GM21528 (cell line): ENCODE results near the gene ENOX1.

Experiments
- ATAC-seq: cut with Tn5 transposase; IDR thresholded peaks from one replicate; pipeline ENCODE4 v1.9.1; 2021; ENCODE audit warnings: mild to moderate bottlenecking, moderate library complexity; ENCODE audit not compliant: unreplicated experiment, low FRiP score

Gene ENOX1

DNA sequence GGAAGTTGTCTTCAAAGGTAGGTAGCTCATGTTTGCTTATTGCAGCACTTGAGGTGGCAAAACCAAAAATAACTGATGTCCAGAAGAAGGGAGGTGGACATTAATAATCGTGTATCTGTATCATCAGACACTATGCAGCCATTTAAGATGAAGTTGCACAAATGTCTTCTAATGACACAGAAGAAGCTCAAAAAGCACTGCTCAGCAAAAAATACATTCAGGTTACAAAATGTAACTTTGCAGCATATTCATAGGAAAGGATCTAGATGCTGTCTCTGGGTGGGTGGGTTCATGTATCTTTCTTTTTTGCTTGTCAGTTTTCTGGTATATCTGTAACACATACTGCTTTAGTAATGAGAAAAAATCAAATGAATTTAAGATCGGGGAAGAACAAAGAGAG, 515.6 kb downstream of the ENOX1 start:
- ATAC-seq = no peak

DNA sequence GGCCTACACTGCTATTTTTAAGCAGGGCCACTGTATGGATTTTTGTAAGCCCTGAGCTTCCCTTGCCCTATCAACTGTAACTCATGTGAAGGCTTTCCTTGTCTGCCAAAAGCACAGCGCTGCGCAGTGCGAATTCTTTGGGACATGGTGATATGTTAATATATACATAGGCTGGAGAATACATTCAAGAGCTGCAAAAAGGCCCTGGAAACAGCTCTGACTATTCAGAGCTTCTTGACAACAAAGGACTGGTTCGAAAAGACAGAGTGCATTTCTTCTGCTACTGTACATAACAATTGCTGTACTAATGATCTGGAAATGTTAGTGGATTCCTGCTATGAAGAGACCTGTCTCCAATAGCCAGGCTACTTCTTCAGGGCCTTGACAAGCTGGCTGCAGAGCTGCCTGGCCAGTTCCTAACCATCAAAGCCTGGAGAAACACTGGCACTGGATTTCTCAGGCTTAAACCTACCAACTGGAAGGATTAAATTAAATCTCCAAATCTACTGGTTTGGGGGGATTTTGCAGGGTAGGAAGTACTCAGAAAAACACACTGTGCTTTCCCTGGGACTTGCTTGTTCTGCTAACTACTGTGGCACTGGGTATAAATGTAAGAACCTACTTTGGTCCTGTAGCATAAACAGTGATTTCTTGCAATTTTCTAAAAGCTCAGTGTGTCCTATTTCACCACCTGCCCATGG, 516.5 kb downstream of the ENOX1 start:
- no peak for ATAC-seq

DNA sequence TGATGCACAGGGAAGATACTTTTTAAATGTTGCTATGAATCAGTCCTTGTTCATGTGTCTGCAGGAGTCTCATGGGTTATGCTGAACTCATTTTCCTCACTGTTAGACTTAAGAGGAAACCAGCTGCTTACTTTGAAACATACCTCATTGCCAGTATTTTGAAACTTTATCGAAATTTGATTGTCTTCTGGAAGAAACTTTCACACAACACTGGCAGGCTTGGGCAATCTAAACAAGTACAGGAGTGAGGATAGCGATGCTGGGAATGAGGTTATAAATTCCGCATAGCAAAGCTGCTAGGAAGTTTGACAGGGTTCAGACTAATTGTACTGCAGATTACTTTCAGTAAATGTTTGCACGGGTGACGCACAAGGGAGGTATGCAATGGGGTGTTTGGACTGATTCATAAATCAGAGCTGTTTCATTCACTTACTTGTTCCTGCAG, 517.7 kb downstream of the ENOX1 start:
- no peak for ATAC-seq

GRCh38 chr13:43268632-43269031, 518.1 kb downstream of the ENOX1 start:
- no peak for ATAC-seq

DNA sequence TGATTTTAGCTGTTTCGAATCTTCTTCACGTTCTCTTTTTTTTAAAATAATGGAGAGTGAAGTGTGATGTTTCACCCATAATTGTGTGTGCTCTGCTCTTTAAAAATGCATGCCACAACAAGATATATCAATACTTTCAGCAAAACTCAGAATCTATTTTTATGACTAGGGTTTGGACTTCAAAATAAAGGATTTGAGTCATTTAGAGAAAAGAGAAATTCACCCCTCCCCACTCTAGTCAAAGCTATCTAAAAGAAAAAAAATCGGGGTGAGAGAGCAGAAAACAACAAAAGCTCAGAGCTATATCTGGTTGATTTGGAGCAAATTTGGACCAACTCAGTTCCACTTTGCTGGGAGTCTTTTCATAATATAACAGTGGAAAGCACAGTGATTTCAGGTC, 518.9 kb downstream of the ENOX1 start:
- no peak for ATAC-seq

DNA sequence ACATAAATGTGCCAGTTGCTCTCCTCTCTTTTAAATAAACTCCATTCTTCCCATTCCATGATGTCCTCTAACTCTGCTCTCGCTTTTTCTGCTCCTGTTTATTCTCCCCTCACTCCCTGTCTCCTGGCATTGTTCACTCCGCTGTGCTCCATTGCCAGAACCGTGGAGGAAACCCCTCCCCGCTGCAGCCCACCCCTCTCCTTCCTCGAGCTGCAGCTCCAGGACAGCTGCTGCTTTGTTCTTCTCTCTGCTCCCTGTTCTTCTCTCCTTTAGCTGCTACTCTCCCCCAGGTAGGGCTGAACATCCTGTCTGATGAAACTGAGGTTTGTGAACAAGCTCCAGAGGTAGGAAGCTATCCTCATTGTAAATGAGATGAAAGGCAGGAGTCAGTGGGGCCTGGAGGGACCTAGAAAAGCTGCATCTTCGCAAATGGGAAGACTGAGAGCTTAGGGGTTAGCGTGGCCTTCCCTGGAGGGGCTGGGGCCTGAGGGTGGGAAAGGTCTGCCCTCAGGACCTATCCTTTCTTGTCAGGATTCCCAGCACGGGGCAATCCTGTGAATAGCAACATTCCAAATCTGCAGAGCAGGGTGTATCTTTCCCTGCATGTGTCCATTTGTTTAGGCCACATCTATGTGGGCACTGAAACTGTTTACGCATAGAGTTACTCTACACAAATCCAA, 519.7 kb downstream of the ENOX1 start:
- no peak for ATAC-seq

DNA sequence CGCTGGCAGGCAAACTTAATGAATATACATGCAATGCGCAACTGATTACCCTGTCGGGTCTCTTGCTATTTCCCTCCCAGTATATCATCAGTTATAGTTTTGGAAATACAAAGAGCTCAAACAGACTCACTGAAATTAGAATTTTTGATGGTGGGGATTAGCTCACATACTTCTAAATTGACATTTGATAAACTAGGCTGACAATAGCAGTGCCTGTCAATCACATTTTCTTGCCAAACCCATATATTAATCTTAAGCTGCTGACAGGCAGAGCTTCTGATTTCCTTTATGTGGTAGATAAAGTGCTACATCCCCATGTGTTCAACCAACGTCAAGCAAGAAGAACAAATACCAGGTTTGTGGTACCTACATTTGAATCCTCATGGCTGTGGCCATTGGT, 521.7 kb downstream of the ENOX1 start:
- no peak for ATAC-seq

- no peak for ATAC-seq
Measured at GRCh38 chr13:43264458-43264857, 522.3 kb downstream of the ENOX1 start.

DNA sequence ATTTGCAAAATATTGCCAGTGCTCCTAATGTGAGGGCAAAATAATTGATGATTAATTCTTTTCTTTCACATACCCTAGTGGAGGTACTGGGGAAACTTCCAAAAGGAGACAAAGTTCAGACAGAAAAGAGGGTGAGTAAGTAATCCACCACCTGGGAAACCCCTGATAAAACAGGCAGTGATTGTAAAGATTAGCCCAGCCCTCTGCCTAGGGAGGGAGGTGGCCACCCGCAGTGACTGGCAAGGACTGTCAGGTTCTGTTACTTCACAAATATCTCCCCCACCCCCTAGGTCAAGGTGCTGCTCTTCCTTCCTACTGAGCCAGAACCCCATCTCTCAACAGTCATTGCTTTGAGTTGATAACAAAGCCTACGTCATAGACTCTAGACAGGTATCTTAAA, 523.7 kb downstream of the ENOX1 start:
- ATAC-seq = no peak

GRCh38 chr13:43260999-43261398, 525.8 kb downstream of the ENOX1 start:
- ATAC-seq = no peak

GRCh38 chr13:43258771-43259170, 528.0 kb downstream of the ENOX1 start:
- no peak for ATAC-seq

DNA sequence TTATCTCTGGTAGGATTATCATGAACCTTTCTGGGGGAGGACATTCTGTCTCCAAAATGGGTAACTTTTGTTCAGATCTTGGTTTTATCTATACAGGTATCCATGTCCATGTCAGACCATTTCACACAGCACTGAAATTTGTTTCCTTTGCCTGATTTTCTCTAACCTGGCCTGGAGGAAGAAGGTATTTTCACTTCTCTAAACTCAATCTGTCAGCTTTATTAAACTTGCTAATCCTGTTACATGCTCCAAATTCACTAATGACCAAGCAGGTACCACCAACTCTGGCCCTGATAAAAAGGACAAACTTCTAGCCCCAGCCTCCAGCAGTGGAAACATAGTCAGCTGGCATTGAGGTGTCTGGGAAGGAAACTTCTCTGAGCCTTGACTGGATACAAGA, 529.0 kb downstream of the ENOX1 start:
- no peak for ATAC-seq

GRCh38 chr13:43251961-43252360, 534.8 kb downstream of the ENOX1 start:
- ATAC-seq = no peak

DNA sequence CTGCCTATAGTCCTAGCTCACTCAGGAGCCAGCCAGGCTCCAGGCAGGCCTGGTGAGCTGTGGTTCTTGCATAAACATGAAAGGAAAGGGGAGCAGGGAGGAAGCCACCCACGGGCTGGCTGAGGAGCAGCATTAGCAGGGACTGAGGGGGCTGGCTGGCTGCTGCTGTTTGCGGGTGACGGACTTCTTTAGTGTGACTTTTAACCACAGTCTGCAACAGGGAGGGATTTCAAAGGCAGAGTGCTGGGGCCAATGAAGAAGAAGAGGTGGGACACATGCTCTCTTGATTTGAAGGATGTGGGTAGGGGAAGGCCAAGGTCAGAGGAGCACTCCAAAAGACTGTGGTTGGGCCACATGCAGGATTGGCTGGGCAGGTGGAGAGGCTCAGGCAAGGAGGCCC, 540.4 kb downstream of the ENOX1 start:
- ATAC-seq = no peak

- ATAC-seq = no peak
Measured at GRCh38 chr13:43245374-43245964, 541.3 kb downstream of the ENOX1 start.

GRCh38 chr13:43244481-43244880, 542.3 kb downstream of the ENOX1 start:
- no peak for ATAC-seq

DNA sequence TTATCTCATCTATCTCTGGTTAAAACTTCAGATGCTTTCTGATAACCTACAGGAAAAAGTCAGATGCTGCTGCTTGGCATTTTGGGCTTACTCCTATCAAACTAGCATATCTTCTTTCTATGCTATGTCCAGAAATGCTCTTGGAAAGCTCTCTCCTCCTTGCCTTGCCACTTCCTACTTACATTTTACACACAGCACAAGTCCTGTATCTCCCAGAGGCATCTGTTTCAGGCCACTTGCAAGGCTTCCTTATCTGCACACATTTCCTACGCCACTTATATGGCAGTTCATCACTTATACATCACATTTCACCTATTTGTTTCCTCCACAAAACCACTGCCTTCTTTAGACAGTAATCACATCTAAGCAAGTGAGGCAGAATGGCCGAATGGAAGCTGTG, 543.1 kb downstream of the ENOX1 start:
- no peak for ATAC-seq

- no peak for ATAC-seq
Measured at GRCh38 chr13:43242040-43242439, 544.7 kb downstream of the ENOX1 start.

- peak; percentile 78 for ATAC-seq
Measured at GRCh38 chr13:43240278-43240677, 546.5 kb downstream of the ENOX1 start.

GRCh38 chr13:43239275-43239840, 547.4 kb downstream of the ENOX1 start:
- no peak for ATAC-seq

GRCh38 chr13:43238341-43239083, 548.3 kb downstream of the ENOX1 start:
- ATAC-seq = no peak
